RWPE1 (cell line): ENCODE results near the gene TMEM129.

Experiments used
- CTCF ChIA-PET: fragments of 350-600 bp; sonication (Branson Sonifier 250); formaldehyde crosslinking; extraction: SDS; loops from one replicate; lab custom pipeline; 2021; lab: Yijun Ruan, JAX
- POLR2A ChIA-PET: fragments of 400-600 bp; formaldehyde crosslinking; extraction: SDS; loops from one replicate; lab custom pipeline; 2020; ENCODE audit warnings: antibody characterized with exemption; ENCODE audit not compliant: low non-redundant PET; lab: Yijun Ruan, JAX
- DNase-seq: peaks from one replicate; pipeline ENCODE4 v3.0.0; 2012; ENCODE audit warnings: low spot score
- H3K27ac ChIP-seq: fragments of 450-650 bp; 2 replicates; pipeline ENCODE4 v1.5.1; 2017
- TF ChIP-seq, protein P1 (sequence below): fragments of 450-650 bp; conservative IDR thresholded peaks from 2 replicates; pipeline ENCODE4 v1.5.1; 2017; ENCODE audit warnings: low read depth, mild to moderate bottlenecking

Gene TMEM129

DNA sequence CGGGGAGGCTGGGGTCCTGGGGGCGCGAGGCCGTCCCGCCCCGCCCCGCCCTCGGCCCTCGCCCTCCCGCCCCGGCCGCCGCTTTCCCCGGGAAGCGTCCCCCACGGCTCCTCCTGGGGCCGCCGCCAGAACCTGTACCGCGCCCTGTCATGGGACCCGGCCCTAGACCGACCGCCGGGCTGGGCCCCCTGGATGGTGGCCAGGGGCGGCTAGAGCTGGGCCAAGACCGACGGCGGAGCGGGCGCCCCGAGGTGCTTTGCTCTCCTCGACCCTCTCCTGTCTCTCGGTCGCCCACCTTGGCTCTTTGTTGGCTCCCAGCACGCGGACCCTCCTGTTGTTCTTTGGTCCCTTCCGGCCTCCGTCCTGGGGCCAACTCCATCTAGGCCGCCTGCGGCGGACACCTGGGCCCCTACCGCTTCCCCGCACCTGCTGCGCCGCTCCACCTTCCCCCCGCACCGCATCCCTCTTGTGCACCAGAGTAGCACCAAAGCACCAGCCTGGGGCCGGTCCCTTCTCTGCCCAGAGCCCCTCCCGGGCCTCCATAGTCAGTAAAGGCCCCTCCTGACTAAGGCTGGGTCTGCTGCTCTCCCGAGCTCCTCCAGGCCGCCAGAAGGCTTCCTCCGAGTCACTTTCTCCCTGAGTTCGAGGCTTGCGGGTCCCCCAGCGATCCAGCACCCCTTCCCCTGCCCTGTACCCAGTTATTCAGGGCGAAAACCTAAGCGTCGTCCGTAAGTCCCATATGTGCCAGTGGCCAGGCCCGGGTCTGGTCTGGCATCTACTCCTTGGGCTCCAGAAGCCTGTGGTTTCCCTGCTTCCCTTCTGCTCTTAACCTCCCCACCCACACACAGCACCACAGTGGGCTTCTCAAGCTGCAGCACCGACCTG, 785 bp upstream of the TMEM129 start:
- peak overlapping the region; percentile 96 for H3K27ac ChIP-seq
- TF ChIP-seq, protein P1, sequence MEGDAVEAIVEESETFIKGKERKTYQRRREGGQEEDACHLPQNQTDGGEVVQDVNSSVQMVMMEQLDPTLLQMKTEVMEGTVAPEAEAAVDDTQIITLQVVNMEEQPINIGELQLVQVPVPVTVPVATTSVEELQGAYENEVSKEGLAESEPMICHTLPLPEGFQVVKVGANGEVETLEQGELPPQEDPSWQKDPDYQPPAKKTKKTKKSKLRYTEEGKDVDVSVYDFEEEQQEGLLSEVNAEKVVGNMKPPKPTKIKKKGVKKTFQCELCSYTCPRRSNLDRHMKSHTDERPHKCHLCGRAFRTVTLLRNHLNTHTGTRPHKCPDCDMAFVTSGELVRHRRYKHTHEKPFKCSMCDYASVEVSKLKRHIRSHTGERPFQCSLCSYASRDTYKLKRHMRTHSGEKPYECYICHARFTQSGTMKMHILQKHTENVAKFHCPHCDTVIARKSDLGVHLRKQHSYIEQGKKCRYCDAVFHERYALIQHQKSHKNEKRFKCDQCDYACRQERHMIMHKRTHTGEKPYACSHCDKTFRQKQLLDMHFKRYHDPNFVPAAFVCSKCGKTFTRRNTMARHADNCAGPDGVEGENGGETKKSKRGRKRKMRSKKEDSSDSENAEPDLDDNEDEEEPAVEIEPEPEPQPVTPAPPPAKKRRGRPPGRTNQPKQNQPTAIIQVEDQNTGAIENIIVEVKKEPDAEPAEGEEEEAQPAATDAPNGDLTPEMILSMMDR, result no peak
- CTCF ChIA-PET, result no interaction called here
- POLR2A ChIA-PET, result no interaction called here
- no peak for DNase-seq

DNA sequence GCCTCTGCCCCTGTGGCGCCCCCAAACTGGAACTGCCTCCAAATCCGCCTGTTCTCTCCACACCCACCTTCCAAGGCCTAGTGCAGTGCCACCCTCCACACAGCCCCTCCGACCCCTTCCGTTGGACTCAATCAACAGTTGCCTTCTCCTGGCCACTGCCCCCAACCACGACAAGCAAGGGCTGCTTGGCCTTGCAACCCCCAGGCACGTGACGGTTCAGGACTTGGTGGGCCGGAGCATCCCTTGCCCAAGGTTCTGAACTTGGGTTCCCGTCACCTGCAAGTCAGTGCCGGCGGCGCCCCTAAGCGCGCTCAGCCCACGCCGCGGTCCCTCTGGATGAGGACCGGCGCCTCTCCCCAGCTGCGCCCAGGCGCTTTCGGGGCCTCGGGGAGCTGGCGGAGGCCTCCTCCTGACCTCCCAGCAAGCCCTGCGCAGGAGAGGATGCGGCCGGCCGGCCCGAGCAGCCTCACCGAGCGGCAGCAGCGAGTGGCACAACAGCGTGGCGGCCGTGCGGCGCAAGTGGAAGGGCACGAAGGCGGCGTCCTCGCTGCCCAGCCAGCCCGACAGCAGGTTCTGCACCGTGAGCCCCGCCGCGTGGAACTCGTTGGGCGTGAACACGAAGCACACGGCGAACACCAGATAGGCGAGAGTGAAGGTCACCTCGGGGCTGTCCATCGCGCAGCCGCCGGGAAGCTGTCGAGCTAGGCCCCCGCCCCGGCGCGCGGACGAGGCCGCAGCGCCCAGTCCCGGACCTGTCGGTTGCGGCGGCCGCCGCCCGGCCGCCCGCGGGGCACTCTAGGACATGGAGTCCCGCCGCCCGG, 750 bp downstream of the TMEM129 start:
- CTCF ChIA-PET, result interaction anchor here (1.5 kb wide), 1 partner anchor 27 kb away, joined by 4 read pairs; no protein-coding TSS in a partner anchor
- TF ChIP-seq, protein P1, result no peak
- peak overlapping the region; percentile 96 for H3K27ac ChIP-seq
- DNase-seq, result no peak
- POLR2A ChIA-PET, result interaction anchor here (0.5 to 0.6 kb wide), 2 partner anchors 11 to 264 kb away, joined by 3 to 5 read pairs; no protein-coding TSS in a partner anchor

DNA sequence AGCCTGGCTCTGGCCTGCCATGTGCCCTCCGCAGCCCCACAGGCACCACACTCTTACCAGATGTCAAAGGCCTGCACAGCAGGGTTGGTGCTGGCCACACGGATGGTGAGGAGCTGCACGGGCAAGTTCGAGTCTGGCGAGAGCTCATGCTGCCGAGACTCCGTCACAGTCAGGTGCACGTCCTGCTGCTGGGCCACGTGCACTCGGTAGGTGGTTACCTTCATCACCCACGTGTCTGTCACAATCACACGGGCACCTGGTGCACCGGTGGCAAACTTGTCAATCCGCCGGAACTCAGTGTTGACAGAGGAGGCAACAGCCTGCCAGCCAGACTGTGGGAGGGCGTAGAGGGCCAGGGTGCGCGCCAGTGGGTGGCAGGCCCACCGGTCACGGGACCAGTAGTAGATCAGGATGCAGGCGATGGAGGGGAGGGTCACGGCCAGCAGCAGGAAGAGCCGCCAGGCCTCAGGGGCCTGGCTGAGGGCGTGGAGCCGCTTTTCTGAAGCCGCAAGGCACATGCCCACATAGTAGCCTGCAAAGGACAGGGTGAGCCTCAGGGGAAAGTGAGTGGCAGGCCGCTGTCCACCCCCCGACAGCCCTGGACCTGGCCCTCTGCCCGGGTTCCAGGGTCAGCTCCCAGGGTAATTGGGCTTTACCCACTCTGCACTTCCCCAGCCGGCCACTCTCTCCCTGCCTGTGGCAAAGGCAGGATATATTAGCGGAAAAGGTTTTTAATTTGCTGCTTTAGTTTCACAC, 2.9 kb downstream of the TMEM129 start:
- POLR2A ChIA-PET, result no interaction called here
- TF ChIP-seq, protein P1, result no peak
- CTCF ChIA-PET, result interaction anchor here (1.0 kb wide), 1 partner anchor 9 kb away, joined by 3 read pairs; no protein-coding TSS in a partner anchor
- no peak for DNase-seq
- H3K27ac ChIP-seq, result peak overlapping the region; percentile 96

DNA sequence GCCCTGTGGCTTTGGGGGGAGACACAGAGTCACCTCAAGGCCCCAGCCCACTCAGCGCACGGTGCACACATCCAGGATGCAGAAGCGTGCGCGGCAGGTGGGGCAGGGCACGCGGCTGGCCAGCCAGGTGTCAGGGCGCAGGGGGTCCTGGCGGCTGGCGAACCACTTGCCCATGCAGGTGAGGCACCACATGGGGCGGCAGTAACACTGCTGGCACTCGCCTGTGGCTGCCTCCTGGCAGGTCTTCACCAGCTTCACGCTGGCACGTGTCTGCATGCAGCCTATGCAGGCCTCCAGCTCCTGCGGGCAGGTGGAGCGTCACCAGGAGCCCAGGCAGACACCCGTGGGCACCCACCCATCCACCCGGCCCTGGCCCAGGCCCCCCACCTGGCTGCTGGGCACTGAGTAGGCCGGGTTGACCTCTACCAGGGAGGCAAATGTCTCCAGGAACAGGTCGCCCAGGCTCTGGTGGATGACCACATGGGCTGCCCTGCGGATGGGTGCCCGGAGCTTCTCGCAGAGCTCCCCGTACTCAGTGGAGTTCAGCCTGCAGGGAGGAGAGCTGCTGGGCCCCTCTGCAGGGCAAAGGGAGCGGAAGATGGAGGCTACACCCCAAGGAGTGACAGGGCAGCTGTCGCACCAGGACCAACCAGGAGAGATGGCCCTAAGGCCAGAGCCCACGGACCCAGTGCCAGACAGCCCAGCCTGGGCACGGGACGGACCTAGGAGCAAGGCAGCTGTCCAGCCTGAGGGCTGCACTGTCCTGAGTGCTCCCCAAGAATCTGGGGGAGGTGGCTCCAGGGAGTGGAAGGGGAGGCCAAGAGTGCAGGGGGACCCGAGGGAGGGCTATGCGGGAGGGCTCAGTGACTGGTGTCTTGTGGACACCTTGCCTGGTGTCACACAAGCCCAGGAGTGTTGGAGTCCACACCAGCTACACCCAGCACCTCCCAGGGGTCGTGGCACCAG, 3.7 kb downstream of the TMEM129 start:
- CTCF ChIA-PET, result interaction anchor here (1.0 kb wide), 1 partner anchor 10 kb away, joined by 3 read pairs; no protein-coding TSS in a partner anchor
- H3K27ac ChIP-seq, result peak overlapping the region; percentile 96
- DNase-seq, result no peak
- TF ChIP-seq, protein P1, result no peak
- POLR2A ChIA-PET, result interaction anchor here (0.5 kb wide), 1 partner anchor 1038 kb away, joined by 3 read pairs; no protein-coding TSS in a partner anchor

DNA sequence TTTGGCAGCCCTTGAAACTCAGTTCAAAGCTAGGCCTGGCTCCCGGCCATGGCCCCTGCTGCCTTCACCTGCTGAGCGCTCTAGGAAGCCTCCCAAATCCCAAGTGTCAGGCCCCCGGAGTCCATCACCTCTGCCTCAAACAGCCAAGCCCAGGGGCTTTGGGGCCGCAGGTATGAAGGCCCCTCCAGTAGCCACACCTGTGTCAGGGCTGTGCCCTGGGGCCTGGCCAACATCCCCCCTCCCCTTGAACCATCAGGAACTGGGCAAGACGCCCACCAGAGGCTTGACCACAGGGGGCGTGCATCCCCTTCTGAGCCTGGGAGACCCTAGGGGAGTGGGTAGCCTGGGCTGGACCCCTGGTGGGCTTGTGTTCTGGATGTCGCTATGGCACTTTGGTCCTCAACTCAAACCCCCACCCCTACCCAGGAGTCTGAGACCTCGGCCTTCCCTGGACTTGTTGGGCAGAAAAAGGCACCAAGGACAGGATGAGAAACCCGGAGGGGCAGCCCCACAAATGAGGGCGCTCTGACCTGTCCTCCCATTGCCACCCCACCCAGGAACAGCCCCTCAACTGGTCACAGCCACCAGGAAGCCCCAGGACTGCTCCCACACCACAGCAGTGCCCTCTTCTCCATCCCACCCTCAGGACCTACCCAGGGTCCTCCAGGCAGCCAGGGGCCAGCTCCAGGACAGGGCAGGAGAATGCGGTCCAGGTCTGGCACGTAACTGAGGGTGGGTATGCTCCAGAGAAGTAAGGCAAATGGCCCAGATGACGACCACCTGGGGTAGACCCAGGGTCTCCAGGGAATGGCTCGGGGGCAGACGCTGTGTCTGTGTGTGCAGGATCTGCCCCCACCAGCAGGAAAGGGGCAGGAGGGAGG, 4.8 kb downstream of the TMEM129 start:
- TF ChIP-seq, protein P1, result no peak
- peak overlapping the region; percentile 96 for H3K27ac ChIP-seq

More for the DNA sequence above, 4.8 kb downstream of the TMEM129 start:
- ChIA-PET POLR2A (interaction anchor here (0.5 kb wide), 1 partner anchor 1036 kb away, joined by 3 read pairs; no protein-coding TSS in a partner anchor), CTCF (no interaction called here)
- no peak for DNase-seq
